Activated T-cell treated with anti-CD3 and anti-CD28 coated beads, Interleukin-2, amount 50 U/mL, for 48 hours (primary cell): Measurements from ENCODE around the gene LZTR1.
A peak's percentile ranks its signal among the peaks of the same experiment; 100 is the strongest.

Experiments used
- DNase-seq, 2 experiments: peaks; one replicate each; pipeline ENCODE4 v3.0.0-alpha.2; 2020

LZTR1 gene

DNA sequence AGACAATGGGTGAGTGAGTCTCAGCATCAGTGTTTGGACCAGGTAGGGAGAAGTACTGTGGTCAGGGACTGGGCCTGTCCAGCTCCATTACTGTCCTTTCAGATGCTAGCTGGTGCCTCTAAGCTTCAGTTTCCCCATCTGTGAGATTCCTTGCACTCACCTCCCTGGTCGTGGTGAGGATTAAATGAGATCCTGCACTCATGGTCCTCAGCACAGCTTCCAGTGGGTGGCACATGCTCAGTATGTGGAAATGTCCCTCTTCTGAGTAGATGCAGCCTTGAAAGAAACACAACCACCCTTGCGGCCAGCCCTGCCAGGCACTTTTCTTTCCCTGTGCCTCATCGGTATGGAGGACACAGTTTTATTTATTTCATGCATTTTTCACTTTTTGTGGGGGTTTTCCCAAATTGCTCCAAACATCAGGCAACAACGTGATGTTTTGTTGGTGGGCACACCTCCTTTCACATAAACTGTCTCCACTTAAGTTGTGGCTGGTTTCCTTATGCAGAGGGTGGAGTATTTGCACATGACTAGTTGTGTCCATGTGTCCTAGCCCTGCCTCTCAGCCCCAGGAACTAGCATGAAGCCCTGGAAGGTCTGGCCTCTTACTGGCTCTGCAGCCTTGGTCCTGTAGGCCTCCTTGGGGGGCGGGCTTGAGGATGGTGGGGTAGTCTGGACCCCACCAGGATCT is 1.1 kb downstream of the LZTR1 start:
- no peak for DNase-seq

DNA sequence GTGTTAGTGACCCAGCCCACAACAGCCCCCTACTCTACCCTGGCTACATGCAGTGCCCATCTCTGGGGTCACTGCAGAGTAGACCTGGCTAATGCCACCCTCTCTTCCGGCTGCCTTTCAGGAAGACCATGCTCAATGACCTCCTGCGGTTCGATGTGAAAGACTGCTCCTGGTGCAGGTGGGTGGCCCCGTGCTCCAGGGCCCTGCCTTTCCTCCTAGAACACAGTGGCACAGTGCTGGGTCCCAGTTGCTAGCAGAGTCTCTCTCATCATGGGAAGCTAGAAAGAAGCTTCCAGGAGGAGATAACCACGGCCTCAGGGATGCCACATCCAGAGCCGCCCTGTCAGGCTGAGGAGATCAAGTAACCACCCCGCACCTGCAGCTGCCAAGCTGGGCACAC is 3.6 kb downstream of the LZTR1 start:
- no peak for DNase-seq

DNA sequence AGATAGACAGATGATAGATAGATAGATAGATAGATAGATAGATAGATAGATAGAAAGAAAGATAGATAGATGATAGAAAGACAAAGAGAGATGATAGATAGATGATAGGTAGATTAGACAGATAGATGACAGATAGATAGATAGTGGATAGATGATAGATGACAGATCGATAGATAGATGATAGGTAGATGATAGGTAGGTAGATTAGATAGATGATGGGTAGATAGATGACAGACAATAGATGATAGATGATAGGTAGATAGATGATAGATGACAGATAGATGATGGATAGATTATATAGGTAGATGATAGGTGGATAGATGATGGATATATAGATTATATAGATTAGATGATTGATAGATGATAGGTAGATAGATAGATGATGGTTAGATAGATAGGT is 4.3 kb downstream of the LZTR1 start:
- DNase-seq = no peak

DNA sequence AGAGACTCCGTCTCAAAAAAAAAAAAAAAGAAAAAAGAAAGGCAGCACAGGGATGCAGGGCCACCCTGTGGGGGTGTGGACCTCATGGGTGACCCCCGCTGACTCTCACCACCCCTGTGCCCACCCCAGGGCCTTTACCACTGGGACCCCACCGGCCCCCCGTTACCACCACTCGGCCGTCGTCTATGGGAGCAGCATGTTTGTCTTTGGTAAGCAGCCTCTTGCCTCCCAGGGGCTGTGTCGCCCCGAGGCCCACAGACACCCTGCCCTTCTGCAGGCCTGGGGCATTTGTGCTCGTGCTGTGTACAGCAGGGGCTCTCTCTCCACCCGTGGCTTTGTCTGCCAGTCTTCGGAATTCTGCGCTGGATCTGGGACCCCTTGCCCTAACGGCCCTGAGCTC is 5.3 kb downstream of the LZTR1 start:
- DNase-seq = no peak

DNA sequence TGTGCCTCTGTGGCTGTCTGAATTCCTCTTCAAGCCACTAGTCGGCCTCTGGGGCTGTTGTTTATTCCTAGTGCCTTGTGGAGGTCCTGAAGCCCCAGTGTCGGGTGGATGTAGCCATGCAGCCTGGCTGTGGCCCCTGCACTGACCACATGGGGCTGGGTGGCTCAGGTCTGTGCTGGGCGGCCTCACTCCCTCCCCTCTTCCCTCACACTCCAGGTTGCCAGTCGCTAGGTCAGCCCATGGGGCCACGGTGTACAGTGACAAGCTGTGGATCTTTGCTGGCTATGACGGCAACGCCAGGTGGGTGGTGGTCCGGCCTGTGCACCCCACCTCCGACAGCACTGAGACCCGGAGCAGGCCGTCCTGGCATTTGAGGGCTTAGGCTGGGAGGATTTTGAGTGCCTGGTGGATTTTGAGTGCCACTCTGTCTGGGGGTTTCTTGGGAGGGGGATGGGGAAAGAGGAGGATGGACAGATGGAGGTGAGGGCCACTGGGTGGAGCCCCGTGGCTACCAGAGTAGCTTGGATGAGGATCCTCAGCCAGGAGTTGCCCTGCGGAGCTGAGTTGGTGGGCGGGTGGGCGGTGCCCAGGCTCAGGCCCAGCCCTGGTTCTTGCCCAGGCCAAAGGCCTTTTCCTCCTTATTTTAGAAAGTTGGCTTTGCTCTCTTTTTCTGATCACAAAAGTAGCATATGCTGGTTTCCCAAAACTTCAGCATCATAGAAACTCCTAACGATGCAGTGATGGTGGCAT is 6.7 kb downstream of the LZTR1 start:
- no peak for DNase-seq

DNA sequence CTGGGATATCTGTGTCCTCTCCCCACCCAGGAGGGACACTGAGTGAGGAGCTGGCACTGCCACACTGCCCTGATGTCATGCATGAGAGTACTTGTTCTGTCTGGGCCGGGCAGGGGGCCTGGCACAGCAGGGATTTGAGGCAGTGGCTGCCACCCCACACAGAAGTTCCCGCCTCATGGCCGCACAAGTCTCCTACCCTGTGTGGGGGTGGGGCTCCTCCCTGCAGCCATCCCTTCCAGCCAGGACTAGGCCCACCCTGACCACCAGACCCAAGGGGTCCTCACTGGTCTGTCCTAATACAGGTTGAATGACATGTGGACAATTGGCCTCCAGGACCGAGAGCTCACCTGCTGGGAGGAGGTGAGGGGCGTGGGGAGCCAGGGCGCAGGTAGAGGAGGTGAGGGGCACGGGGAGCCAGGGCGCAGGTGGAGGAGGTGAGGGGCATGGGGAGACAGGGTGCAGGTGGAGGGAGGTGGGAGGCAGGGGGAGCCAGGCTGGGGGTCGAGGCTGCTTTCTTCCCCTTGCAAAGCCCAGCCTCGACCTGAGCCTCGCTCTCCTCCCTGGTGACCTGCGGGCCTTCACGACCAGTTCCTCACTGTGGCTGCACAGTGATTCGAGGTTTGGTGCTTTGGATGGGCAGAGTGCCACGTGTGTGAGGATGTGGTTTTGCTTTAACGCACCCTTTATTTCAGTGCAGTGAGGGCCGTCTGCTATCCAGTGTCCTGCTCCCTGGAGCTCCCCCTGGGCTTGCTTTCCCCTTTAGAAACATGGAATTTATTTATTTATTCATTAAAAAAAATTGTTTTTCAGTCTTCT is 7.4 kb downstream of the LZTR1 start:
- no peak for DNase-seq

DNA sequence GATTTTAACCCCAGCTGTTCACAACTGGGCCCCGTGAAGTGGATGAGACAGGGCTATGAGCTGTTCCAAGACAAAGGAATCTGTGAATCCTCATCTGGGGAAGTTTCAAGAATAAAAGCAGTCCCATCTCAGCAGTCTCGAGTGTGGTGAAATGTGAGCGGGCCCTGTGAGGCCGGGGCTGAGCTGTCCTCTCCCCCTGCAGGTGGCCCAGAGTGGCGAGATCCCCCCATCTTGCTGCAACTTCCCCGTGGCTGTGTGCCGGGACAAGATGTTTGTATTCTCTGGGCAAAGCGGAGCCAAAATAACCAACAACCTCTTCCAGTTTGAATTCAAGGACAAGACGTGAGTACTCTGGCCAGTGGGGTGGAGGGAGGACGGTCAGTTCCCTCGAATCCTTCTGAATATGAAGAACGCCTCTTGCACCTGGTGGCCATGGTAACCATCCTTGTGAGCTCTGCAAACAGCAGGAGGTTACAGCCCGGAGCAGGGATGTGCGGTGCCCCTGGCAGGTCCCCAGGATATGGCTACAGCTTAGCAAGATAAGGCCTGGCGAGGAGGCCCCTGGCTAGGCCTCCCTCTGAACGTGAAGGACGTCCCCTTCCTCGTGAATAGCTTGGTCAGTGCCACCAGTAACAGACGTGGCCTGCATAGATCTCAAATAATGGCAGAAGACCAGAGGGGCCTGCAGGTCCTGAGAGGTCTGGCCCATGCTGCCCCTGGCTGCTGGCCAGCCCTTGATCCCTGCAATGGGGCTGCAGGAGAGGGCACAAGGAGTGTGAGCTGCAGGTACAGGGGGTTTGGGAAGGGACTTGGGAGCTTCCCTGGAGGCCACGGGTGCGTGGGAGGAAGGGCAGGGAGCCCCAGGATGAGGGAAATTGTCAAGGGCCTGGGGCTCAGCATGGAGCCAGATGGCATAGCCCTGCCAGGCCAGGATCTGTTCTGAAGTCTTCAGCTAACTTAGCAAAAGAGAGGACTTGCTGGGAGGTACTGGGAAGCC is 8.4 kb downstream of the LZTR1 start:
- no peak for DNase-seq

DNA sequence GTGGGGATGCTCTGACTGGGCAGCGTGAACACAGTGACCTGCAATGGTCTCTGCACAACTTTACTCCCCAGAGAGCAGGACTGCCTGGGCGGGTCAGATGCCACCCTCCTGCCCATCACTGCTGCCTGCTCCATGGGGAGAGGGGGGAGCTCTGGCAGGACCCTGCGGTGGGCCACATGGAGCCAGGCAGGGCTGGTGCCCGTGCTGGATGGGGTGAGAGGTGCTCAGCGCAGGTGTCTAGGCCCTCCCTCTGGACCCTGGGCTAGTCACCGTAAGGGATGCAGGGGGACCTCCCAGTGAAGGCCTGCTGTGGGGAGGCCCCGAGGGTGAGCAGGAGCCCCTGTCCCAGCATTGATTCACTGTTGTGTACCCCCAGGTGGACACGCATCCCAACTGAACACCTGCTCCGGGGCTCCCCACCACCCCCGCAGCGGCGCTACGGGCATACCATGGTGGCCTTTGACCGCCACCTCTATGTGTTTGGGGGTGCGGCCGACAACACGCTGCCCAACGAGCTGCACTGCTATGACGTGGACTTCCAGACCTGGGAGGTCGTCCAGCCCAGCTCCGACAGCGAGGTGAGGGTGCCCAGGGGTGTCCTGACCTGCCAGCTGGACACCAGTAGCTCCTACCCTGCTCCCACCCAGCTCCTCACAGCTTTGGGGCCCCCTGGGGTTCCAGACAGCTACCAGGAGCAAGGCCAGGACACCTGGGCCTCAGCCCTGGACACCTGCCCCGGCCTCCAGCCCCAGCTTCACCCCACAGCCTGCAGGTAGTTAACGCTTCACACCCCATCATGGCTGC is 9.4 kb downstream of the LZTR1 start:
- no peak for DNase-seq

DNA sequence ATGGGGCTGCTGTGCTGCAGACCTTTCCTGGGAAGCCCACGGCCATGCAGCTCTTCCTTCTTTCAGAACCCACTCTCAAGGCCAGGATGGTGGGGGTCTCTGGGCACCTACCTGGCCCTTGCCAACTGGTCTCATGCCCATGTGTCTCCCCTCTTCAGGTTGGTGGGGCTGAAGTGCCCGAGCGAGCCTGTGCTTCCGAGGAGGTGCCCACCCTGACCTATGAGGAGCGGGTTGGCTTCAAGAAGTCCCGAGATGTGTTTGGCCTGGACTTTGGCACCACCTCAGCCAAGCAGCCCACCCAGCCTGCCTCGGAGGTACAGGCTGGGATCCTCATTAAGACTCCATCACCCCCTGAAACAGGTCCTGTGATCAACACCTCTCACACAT is 10.0 kb downstream of the LZTR1 start:
- no peak for DNase-seq

DNA sequence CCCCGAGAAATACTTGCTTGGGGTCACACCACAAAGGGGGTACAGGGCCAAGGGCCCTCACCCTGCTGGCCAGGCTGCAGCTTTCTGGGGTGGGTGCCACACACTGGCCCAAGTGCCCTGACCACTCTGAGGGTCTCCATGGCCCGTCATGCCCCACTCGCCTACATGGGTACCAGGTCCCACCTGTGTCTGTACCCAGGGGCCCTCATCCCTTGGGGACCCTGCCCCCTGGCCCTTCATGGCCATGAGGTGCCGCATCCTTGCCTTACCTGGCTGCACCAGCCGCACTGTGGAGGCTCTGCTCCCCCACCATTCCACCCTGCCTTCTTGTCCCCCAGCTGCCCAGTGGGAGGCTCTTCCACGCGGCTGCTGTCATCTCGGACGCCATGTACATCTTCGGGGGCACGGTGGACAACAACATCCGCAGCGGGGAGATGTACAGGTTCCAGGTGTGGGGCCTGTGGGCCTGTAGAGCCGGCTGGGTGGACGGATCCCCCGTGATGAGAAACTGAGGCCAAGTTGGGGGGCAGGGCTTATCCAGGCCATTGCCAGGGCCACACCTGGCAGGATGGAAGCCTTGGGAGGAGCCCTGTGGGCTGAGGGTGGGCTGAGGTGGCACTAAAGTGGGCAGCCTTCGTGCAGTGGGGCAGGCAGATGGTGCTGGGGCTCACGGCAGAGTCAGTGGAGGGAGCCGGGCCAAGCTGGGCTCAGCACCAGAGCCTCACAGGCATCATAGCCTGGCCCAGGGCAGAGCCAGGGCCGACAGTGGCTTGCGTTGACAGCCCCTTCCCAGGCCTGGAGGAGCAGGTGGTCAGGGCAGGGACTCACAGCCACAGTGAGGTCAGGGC is 10.6 kb downstream of the LZTR1 start:
- DNase-seq = no peak

DNA sequence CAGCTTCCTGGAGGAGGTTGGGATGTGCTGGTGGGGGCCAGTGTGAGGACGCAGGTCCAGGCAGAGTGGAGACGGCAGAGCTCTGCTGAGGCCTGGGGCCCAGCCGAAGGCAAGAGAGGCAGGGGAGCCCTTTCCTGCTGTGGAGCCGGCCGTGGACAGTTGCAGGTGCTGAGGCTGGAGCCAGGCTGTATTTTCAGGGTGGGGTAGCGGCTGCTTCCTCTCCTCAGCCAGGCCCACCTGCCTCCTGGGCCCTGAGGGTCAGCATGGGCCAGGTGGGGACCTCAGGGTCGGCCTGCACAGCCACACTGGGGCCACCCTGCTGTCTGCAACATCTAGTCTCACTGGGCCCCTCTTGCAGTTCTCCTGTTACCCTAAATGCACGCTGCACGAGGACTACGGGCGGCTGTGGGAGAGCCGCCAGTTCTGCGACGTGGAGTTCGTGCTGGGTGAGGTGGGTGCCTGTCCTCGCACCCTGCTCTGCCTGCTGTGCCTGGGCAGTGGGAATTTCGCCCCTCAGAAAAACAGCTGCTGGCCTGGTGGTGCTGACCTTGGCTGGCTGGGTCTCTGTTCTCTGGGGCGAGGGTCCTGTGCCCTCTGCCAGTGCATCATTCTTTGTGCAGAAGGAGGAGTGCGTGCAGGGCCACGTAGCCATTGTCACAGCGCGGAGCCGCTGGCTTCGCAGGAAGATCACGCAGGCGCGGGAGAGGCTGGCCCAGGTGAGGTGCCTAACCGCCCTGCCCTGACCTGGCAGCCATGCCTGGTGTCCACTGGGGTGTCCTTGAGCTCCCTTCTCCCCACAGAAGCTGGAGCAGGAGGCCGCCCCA is 11.4 kb downstream of the LZTR1 start:
- no peak for DNase-seq

DNA sequence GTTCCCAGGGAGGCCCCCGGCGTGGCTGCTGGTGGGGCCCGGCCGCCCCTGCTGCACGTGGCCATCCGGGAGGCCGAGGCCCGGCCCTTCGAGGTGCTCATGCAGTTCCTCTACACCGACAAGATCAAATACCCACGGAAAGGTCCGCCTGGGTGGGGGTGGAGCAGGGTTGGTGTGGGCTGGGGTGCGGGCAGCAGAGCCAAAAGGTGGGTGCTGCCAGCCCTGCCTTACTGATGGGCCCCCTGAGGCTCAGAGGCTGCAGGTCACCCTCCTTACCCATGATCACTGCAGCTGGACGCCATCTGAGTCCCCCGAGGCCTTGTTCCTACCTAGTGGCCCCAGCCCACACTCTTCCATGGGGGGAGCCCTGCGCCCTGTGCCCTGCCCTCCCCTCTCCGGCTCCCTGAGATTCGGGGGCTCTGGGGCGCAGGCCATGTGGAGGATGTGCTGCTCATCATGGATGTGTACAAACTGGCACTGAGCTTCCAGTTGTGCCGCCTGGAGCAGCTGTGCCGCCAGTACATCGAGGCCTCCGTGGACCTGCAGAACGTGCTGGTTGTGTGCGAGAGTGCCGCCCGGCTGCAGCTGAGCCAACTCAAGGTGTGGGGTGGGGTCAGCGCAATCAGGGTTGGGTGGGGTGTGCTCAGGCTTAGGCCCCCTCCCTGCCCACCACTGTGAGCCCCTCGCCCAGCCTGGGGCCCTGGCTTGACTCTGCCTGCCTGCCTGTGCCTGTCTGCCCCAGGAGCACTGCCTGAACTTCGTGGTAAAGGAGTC is 12.2 kb downstream of the LZTR1 start:
- no peak for DNase-seq

DNA sequence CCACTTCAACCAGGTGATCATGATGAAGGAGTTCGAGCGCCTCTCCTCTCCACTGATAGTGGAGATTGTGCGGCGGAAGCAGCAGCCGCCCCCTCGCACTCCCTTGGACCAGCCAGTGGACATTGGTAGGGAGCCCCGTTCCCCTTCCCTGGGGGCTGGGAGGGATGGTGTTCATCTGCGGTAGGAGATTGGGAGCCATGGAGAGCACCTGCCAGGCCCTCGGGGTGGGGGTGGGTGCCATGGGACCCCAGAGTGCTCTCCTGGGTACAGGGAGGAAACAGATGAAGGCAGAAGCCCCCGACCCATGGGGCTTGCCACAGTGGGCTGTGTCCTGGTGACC is 12.8 kb downstream of the LZTR1 start:
- DNase-seq = no peak

DNA sequence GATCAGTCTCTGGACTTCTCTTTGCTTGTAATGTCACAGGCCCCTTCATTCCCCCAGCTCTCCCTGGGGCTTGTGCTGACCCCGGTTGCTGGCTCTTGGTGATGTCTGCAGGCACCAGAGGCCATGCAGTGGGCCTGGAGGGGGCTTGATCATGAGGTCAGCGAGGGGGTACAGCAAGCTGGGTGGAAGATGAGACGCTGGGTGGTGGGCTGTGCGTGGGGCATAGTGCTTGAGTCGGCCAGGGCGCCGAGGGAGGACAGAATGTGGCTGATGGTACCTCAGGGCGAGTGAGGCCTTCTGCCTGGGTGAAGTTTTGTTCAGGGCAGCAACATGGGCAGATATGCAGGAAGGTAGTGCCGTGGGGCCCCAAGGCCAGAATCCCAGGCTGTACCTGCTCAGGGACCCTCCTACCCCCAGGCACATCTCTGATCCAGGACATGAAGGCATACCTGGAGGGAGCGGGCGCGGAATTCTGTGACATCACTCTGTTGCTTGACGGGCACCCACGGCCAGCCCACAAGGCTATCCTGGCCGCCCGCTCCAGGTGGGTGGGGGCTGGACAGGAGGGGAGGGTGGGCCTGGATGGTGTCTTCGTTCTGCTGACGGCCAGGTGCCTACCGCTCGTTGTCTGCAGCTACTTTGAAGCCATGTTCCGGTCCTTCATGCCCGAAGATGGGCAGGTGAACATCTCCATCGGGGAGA is 13.4 kb downstream of the LZTR1 start:
- no peak for DNase-seq

DNA sequence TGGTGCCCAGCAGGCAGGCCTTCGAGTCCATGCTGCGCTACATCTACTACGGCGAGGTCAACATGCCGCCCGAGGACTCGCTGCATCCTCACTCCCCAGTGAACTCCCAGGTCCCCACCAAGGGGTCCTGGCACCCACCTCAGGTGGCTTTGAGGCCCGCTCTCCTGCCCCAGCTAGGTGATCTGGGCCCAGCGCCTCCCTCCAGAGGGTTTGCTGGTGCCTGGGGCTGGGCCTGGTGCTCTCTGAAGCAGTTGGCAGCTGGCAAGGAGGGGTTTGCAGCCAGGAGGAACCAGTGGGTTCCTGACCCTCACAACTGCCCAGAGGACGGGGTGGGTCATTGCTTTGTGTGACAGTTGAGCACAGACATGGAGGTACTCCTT is 13.9 kb downstream of the LZTR1 start:
- DNase-seq = no peak

DNA sequence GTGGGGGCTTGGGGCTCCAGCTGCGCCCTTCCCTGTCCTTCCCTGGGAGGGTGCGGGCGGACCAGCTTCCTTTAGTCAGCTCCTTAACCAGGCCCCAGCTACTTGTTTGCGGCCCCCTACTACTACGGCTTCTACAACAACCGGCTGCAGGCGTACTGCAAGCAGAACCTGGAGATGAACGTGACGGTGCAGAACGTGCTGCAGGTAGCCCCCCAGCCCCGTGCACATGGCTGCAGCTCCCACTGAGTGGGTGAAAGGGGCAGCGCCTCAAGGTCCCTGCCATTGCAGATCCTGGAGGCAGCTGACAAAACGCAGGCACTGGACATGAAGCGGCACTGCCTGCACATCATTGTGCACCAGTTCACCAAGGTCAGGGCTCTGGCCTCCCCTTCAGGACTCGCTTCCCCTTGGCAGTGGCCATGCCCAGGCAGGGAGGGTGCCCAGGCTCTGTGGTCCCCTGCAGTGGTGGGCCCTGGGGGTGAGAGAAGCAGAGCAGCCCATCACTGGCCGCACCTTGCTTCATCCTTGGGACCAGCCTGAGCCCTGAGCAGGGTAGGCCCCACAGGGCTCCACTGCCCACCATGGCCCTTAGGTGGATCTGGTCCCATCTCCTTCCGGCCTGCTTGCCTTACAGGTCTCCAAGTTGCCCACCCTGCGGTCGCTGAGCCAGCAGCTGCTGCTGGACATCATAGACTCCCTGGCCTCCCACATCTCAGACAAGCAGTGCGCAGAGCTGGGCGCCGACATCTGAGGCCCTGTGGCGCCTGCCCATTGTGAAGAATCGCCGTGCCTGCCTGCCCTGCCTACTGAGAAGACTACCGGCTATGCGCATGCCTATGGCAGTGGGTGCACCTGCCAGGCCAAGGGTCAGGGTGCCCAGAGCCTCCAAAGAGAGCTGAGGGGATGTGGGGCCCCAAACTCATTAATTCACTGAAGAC is 14.8 kb downstream of the LZTR1 start:
- DNase-seq = peak in 1 of 2 experiments; percentile 27

DNA sequence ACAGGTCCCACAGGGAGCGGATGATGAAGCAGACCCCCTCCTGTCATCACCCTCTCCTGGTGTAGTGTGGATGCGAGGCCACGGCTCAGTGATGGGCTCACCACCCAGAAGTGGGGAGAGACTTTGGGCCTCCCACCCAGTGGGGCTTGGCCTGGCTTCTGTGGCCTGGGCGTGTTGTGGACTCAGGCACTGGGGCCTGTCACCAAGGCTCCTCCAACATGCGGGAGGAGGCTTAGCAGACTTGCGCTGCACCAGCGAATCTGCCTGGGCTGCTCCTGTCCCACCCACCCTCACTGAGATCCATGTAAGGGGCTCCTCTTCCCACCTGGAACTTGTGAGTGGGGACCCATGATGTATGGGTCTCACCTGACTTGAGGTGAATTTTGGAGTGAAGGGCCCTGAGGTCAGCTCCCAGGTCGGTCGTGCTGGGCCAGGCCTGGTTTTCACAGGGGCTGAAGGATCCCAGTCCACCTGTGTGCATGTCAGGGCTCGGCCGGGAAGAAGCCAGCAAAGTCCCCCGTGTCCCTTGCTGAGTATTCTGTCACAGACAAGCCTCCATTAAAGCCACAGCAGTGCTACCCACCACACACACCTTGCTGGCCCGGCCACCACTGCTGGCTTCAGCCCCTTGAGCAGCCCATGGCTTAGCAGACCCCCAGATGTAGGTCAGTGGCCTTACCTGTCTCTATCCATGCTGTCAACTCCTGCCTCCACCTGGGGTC is 15.6 kb downstream of the LZTR1 start:
- DNase-seq = peak in 1 of 2 experiments; percentile 27
